SU-DHL-6 (cell line): ENCODE data around the gene YARS1.

Experiments used
- CTCF ChIP-seq: fragments of 200-600 bp; sonication (generic); IDR thresholded peaks from one replicate; pipeline ENCODE4 v1.5.1; 2017; ENCODE audit warnings: antibody characterized with exemption, mild to moderate bottlenecking, low read length, moderate library complexity; ENCODE audit not compliant: insufficient read depth, poor library complexity, severe bottlenecking
- EZH2phosphoT487 ChIP-seq: fragments of 200-600 bp; sonication (generic), shearing (Covaris generic); conservative IDR thresholded peaks from 2 replicates; pipeline ENCODE4 v1.6.1; 2018; ENCODE audit warnings: mild to moderate bottlenecking, antibody characterized with exemption, low read length, moderate library complexity, mixed read lengths

GRCh38 chr1:32811917-32812316 lies 5.2 kb downstream of the YARS1 start:
- no peak for TF ChIP-seq EZH2phosphoT487
- no peak for TF ChIP-seq CTCF
